KG1 (cell line): Measurements from ENCODE around the gene OXTR.
"Not testable (repeated sequence)": the region's sequence is repeated elsewhere in the genome, so short reads cannot be mapped to it uniquely, and the experiment has no call there.

Source experiments
- DNase-seq: peaks from one replicate; lab custom pipeline; 2025; lab: John Stamatoyannopoulos, UW

The OXTR gene

GRCh38 chr3:8741581-8742261 lies 27.7 kb downstream of the OXTR start:
- DNase-seq = no peak

GRCh38 chr3:8739757-8740504 lies 29.5 kb downstream of the OXTR start:
- DNase-seq = no peak

GRCh38 chr3:8738639-8739038 lies 30.8 kb downstream of the OXTR start:
- DNase-seq = no peak

- DNase-seq = no peak
Observed at GRCh38 chr3:8737823-8738222, 31.6 kb downstream of the OXTR start.

- no peak for DNase-seq
Observed at GRCh38 chr3:8737301-8737700, 32.1 kb downstream of the OXTR start.

GRCh38 chr3:8736436-8736835 lies 33.0 kb downstream of the OXTR start:
- no peak for DNase-seq

- no peak for DNase-seq
Observed at GRCh38 chr3:8734908-8735307, 34.5 kb downstream of the OXTR start.

- DNase-seq = no peak
Observed at GRCh38 chr3:8734137-8734878, 35.1 kb downstream of the OXTR start.

- no peak for DNase-seq
Observed at GRCh38 chr3:8733332-8734094, 35.9 kb downstream of the OXTR start, which contains the start of gene CAV3. Gene CAV3 (plus strand): TSS chr3:8733802. CDS start chr3:8733877, 75 bp downstream.

- DNase-seq = no peak
Observed at GRCh38 chr3:8732413-8732812, 37.0 kb downstream of the OXTR start.

GRCh38 chr3:8730656-8731055 lies 38.8 kb downstream of the OXTR start:
- DNase-seq = no peak

GRCh38 chr3:8729479-8729878 lies 39.9 kb downstream of the OXTR start:
- DNase-seq = no peak

- DNase-seq = no peak
Observed at GRCh38 chr3:8727605-8728512, 41.6 kb downstream of the OXTR start.

GRCh38 chr3:8724108-8724752 lies 45.2 kb downstream of the OXTR start:
- no peak for DNase-seq

GRCh38 chr3:8723612-8724011 lies 45.8 kb downstream of the OXTR start:
- DNase-seq = no peak

- DNase-seq = no peak
Observed at GRCh38 chr3:8722808-8723207, 46.6 kb downstream of the OXTR start.

GRCh38 chr3:8715757-8716156 lies 53.7 kb downstream of the OXTR start:
- not testable (repeated sequence) for DNase-seq

- no peak for DNase-seq
Observed at GRCh38 chr3:8713901-8714759, 55.3 kb downstream of the OXTR start.

GRCh38 chr3:8712908-8713255 lies 56.5 kb downstream of the OXTR start:
- no peak for DNase-seq
